ENCODE data around the gene P2RX4. TPM values are rescaled to one million over a fixed set of nuclear protein-coding genes. Genes with fewer than 3 reads are reported as not detected.

The P2RX4 gene
- total and polyA plus RNA-seq, 2 of the 8 experiments (the other 6 are each of a cell fraction or from before 2014, with no cell fraction given) = 9.5 to 12.2 TPM

DNA sequence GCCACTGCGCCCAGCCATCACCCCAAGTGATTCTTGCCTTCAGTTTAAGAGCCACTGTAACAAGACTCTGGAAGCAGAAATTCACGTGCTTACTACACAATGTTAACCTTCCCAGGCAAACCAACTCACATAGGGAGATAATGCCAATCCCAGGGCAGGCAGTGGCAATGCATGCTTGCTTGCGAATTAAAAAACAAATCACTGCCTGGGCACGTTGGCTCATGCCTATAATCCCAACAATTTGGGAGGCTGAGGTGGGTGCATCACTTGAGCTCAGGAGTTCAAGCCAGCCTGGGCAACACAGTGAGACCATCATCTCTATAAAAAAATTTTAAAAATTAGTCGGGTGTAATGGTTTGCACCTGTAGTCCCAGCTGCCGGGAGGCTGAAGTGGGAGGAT is 37.8 kb upstream of the P2RX4 start (continued):
- TF ChIP-seq, protein P1, sequence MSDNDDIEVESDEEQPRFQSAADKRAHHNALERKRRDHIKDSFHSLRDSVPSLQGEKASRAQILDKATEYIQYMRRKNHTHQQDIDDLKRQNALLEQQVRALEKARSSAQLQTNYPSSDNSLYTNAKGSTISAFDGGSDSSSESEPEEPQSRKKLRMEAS (IDR thresholded peaks at IDR 0.05) = no peak
- TF ChIP-seq TBP (IDR thresholded peaks at IDR 0.05; ENCODE audit: low read depth, low read length) (no peak), CHD2 (IDR thresholded peaks at IDR 0.05; ENCODE audit: low read length) (no peak), RFX5 (IDR thresholded peaks at IDR 0.05; ENCODE audit: borderline replicate concordance, low read depth, low read length) (no peak), CBX5 (IDR thresholded peaks at IDR 0.05; ENCODE audit: low read depth, low read length) (no peak), SAP30 (IDR thresholded peaks at IDR 0.05; ENCODE audit: insufficient read depth, insufficient replicate concordance, low read length) (no peak), BACH1 (IDR thresholded peaks at IDR 0.05; ENCODE audit: low read length) (no peak)
